Measurements from ENCODE around the gene PLA2G4F.

PLA2G4F gene

GRCh38 chr15:42156243-42156922 lies at the start of gene PLA2G4F:
Gene PLA2G4F, minus strand, starts transcription at chr15:42156636. Its CDS starts 87 bp downstream, at chr15:42156549.
- no peak for DNase-seq (ENCODE audit: low read depth)

GRCh38 chr15:42203891-42204290 lies 47.5 kb upstream of the PLA2G4F start:
- peak; percentile 56 for DNase-seq (ENCODE audit: low read depth)

GRCh38 chr15:42202653-42203052 lies 46.2 kb upstream of the PLA2G4F start:
- no peak for DNase-seq (ENCODE audit: low read depth)

GRCh38 chr15:42201801-42202200 lies 45.4 kb upstream of the PLA2G4F start:
- DNase-seq (ENCODE audit: low read depth), result no peak

GRCh38 chr15:42199126-42199525 lies 42.7 kb upstream of the PLA2G4F start:
- no peak for DNase-seq (ENCODE audit: low read depth)

GRCh38 chr15:42198516-42198915 lies 42.1 kb upstream of the PLA2G4F start:
- DNase-seq (ENCODE audit: low read depth), result no peak

GRCh38 chr15:42194513-42194912 lies 38.1 kb upstream of the PLA2G4F start:
- peak; percentile 74 for DNase-seq (ENCODE audit: low read depth)

- no peak for DNase-seq (ENCODE audit: low read depth)
Measured at GRCh38 chr15:42193383-42193782, 36.9 kb upstream of the PLA2G4F start.

GRCh38 chr15:42191610-42192346 lies 35.3 kb upstream of the PLA2G4F start:
- no peak for DNase-seq (ENCODE audit: low read depth)

- no peak for DNase-seq (ENCODE audit: low read depth)
Measured at GRCh38 chr15:42190370-42190769, 33.9 kb upstream of the PLA2G4F start.

GRCh38 chr15:42185801-42186200 lies 29.4 kb upstream of the PLA2G4F start:
- no peak for DNase-seq (ENCODE audit: low read depth)

- no peak for DNase-seq (ENCODE audit: low read depth)
Measured at GRCh38 chr15:42184736-42185135, 28.3 kb upstream of the PLA2G4F start.

GRCh38 chr15:42184296-42184695 lies 27.9 kb upstream of the PLA2G4F start:
- no peak for DNase-seq (ENCODE audit: low read depth)

- no peak for DNase-seq (ENCODE audit: low read depth)
Measured at GRCh38 chr15:42182961-42183360, 26.5 kb upstream of the PLA2G4F start.

- no peak for DNase-seq (ENCODE audit: low read depth)
Measured at GRCh38 chr15:42182328-42182886, 26.0 kb upstream of the PLA2G4F start.

GRCh38 chr15:42178056-42178455 lies 21.6 kb upstream of the PLA2G4F start:
- no peak for DNase-seq (ENCODE audit: low read depth)

GRCh38 chr15:42175671-42176070 lies 19.2 kb upstream of the PLA2G4F start:
- no peak for DNase-seq (ENCODE audit: low read depth)

- DNase-seq (ENCODE audit: low read depth), result no peak
Measured at GRCh38 chr15:42172475-42172874, 16.0 kb upstream of the PLA2G4F start.

GRCh38 chr15:42171795-42172194 lies 15.4 kb upstream of the PLA2G4F start:
- no peak for DNase-seq (ENCODE audit: low read depth)

- peak; percentile 24 for DNase-seq (ENCODE audit: low read depth)
Measured at GRCh38 chr15:42171122-42171521, 14.7 kb upstream of the PLA2G4F start.

- DNase-seq (ENCODE audit: low read depth), result no peak
Measured at GRCh38 chr15:42166225-42166940, 9.9 kb upstream of the PLA2G4F start.

- peak; percentile 47 for DNase-seq (ENCODE audit: low read depth)
Measured at GRCh38 chr15:42165106-42165505, 8.7 kb upstream of the PLA2G4F start.
